ENCODE results near the gene TMOD4.

DNA sequence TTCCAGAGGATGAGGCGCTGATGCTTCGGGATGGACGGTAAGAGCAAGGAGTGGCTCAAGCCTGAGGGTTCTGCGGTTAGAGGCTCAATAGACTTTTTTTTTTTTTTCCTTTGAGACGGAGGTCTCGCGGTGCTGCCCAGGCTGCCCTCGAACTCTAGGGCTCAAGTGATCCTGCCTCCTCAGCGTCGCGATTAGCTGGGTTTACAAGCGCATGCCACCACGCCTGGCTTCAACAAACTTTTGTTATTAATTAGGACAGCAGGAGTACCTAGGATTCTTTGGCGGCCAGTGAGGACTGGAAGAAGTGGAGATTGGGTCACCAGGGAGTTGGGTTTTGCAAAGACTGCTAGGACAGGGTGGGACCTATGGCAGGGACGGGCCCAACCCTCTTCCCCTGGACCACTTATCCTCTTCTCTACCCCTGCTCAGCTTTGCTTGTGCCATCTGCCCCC is 9.2 kb downstream of the TMOD4 start:
- TF ChIP-seq JAZF1 (CRISPR knock-in tag; IDR thresholded peaks at IDR 0.05) (no peak), IRF2 (CRISPR knock-in tag; IDR thresholded peaks at IDR 0.05; ENCODE audit: borderline replicate concordance, low read depth) (no peak)
- TF ChIP-seq, protein P1, sequence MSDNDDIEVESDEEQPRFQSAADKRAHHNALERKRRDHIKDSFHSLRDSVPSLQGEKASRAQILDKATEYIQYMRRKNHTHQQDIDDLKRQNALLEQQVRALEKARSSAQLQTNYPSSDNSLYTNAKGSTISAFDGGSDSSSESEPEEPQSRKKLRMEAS (CRISPR knock-in tag; IDR thresholded peaks at IDR 0.05), result no peak
- TF ChIP-seq, protein P2, sequence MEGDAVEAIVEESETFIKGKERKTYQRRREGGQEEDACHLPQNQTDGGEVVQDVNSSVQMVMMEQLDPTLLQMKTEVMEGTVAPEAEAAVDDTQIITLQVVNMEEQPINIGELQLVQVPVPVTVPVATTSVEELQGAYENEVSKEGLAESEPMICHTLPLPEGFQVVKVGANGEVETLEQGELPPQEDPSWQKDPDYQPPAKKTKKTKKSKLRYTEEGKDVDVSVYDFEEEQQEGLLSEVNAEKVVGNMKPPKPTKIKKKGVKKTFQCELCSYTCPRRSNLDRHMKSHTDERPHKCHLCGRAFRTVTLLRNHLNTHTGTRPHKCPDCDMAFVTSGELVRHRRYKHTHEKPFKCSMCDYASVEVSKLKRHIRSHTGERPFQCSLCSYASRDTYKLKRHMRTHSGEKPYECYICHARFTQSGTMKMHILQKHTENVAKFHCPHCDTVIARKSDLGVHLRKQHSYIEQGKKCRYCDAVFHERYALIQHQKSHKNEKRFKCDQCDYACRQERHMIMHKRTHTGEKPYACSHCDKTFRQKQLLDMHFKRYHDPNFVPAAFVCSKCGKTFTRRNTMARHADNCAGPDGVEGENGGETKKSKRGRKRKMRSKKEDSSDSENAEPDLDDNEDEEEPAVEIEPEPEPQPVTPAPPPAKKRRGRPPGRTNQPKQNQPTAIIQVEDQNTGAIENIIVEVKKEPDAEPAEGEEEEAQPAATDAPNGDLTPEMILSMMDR (IDR thresholded peaks at IDR 0.05), result no peak
- TF ChIP-seq, protein P3, sequence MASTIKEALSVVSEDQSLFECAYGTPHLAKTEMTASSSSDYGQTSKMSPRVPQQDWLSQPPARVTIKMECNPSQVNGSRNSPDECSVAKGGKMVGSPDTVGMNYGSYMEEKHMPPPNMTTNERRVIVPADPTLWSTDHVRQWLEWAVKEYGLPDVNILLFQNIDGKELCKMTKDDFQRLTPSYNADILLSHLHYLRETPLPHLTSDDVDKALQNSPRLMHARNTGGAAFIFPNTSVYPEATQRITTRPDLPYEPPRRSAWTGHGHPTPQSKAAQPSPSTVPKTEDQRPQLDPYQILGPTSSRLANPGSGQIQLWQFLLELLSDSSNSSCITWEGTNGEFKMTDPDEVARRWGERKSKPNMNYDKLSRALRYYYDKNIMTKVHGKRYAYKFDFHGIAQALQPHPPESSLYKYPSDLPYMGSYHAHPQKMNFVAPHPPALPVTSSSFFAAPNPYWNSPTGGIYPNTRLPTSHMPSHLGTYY (CRISPR knock-in tag; IDR thresholded peaks at IDR 0.05), result no peak
- TF ChIP-seq, protein P4, sequence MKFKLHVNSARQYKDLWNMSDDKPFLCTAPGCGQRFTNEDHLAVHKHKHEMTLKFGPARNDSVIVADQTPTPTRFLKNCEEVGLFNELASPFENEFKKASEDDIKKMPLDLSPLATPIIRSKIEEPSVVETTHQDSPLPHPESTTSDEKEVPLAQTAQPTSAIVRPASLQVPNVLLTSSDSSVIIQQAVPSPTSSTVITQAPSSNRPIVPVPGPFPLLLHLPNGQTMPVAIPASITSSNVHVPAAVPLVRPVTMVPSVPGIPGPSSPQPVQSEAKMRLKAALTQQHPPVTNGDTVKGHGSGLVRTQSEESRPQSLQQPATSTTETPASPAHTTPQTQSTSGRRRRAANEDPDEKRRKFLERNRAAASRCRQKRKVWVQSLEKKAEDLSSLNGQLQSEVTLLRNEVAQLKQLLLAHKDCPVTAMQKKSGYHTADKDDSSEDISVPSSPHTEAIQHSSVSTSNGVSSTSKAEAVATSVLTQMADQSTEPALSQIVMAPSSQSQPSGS (CRISPR knock-in tag; IDR thresholded peaks at IDR 0.05; ENCODE audit: borderline replicate concordance, low read depth), result no peak
- TF ChIP-seq, protein P5, sequence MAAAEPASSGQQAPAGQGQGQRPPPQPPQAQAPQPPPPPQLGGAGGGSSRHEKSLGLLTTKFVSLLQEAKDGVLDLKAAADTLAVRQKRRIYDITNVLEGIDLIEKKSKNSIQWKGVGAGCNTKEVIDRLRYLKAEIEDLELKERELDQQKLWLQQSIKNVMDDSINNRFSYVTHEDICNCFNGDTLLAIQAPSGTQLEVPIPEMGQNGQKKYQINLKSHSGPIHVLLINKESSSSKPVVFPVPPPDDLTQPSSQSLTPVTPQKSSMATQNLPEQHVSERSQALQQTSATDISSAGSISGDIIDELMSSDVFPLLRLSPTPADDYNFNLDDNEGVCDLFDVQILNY (CRISPR knock-in tag; IDR thresholded peaks at IDR 0.05), result no peak
